Motor neuron (in vitro differentiated cells): Measurements from ENCODE around the gene SEMA3G. TPM values are rescaled to one million over a fixed set of nuclear protein-coding genes. Genes with fewer than 3 reads are reported as not detected.
A peak's percentile ranks its signal among the peaks of the same experiment; 100 is the strongest.

Experiments
- ATAC-seq, 8 experiments: fragments of 200-7000 bp; cut with Tn5 transposase; replicated peaks in 6 of 8; 2 replicates each; pipeline ENCODE4 v1.8.0; 2021; ENCODE audit warnings: mild to moderate bottlenecking in 8 of 8, moderate library complexity in 8 of 8
- H3K27ac ChIP-seq, 2 donors: fragments of 250-450 bp; sonication (Bioruptor Pico); 2 replicates each; pipeline ENCODE4 v1.9.0; 2021; ENCODE audit warnings: antibody characterized with exemption in 2 of 2, mild to moderate bottlenecking in 2 of 2, moderate library complexity in 1 of 2
- H3K4me1 ChIP-seq, 2 donors: fragments of 250-450 bp; sonication (Bioruptor Pico); replicated peaks in 1 of 2; 2 replicates each; pipeline ENCODE4 v1.6.1; 2021; ENCODE audit warnings: antibody characterized with exemption in 2 of 2, mild to moderate bottlenecking in 2 of 2, moderate library complexity in 1 of 2
- H3K4me3 ChIP-seq, 5 donors: fragments of 250-450 bp; sonication (Bioruptor Pico); 2 replicates each; pipeline ENCODE4 v1.9.0; 2021; ENCODE audit warnings: antibody characterized with exemption in 5 of 5, mild to moderate bottlenecking in 5 of 5, moderate library complexity in 4 of 5
- WGBS, 10 experiments: fragments of 450-650 bp; shearing (Covaris generic); methylation state at CpG; one replicate each; pipeline ENCODE4 v1.0.0; 2022; 5-methylcytosine and 5-hydroxymethylcytosine counted together
- in situ Hi-C, 9 experiments: fragments of 400-800 bp; cut with MboI; loops; one replicate each; pipeline ENCODE4 v1.15.0; 2021; ENCODE audit warnings: low sequenced_read_pairs in 9 of 9, low pct_unique_long_range_greater_than_20kb in 2 of 9; ENCODE audit not compliant: unreplicated experiment in 9 of 9
- total RNA-seq, 8 experiments: library from RNA; unstranded; fragments of 300-600 nt; gene quantifications; 2 replicates each; pipeline versions ENCODE4 v1.2.3 to v1.2.4, GENCODE V29; 2022

Gene SEMA3G
- total RNA-seq, 8 experiments from 2014 or later, result 0.05 to 0.91 (median 0.19) TPM

DNA sequence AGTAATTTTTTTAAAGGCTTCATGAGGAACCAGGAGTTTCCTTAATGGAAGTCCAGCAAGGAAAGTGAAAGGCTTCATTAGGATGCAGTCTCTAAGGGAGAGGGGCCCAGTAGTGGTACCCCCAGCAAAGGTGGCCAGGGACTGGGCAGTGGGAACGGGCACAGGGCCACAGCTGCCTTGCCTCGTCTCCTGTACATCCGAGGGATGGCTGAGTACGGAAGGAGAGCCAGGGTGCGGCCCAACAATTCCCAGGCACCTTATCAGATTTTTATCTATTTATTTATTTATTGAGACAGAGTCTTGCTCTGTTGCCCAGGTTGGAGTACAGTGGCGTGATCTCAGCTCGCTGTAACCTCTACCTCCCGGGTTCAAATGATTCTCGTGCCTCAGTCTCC lies 14.5 kb downstream of the SEMA3G start:
- WGBS, 10 experiments, result 80 to 100% (median 86%) methylated on average over 1 to 5 of the region's 9 CpGs; no CpG with 5 or more reads in 5 of the 10 experiments
- no peak for ATAC-seq
- in situ Hi-C loops, result no loop called here
- Histone ChIP-seq H3K27ac (no peak overlapping the region), H3K4me1 (peaks cover 25 to 31% of the 10 kb centered on the region in 2 donors), H3K4me3 (no peak overlapping the region)

- H3K4me3 ChIP-seq, result no peak overlapping the region
- H3K4me1 ChIP-seq, result peaks cover 24 to 29% of the 10 kb centered on the region in 2 donors
- in situ Hi-C loops, result no loop called here
- 17 to 100% (median 74%) methylated on average over 1 to 4 of the region's 7 CpGs; no CpG with 5 or more reads in 2 of the 10 experiments for WGBS, 10 experiments
- no peak overlapping the region for H3K27ac ChIP-seq
- peak in 2 of 8 experiments; percentile 27 to 47 for ATAC-seq
These were observed 15.0 kb downstream of the SEMA3G start for GRCh38 chr3:52429779-52430415.

DNA sequence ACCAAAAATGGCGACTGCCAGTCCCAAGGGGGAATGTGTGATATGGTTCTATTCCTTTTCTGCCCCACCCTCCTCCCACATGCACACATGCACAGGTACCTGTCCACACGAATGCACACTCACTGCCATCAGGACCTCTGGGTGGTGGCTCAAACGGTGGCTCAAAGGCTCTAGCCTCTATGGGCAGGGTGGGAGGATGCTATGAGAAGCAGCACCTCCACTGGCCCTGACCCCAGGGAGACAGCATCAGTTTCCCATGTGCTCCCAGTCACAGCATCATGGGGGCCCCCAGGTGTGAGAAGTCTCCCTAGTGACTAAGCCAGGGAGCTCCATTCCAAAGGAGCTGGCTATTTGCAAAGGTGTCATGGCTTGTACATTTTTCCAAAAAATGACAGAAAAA lies 15.9 kb downstream of the SEMA3G start:
- no peak overlapping the region for H3K4me3 ChIP-seq
- 0 to 47% (median 0%) methylated on average over 1 to 3 of the region's 3 CpGs; no CpG with 5 or more reads in 5 of the 10 experiments for WGBS, 10 experiments
- in situ Hi-C loops, result no loop called here
- ATAC-seq, result no peak
- H3K27ac ChIP-seq, result no peak overlapping the region
- H3K4me1 ChIP-seq, result peaks cover 16 to 21% of the 10 kb centered on the region in 2 donors

DNA sequence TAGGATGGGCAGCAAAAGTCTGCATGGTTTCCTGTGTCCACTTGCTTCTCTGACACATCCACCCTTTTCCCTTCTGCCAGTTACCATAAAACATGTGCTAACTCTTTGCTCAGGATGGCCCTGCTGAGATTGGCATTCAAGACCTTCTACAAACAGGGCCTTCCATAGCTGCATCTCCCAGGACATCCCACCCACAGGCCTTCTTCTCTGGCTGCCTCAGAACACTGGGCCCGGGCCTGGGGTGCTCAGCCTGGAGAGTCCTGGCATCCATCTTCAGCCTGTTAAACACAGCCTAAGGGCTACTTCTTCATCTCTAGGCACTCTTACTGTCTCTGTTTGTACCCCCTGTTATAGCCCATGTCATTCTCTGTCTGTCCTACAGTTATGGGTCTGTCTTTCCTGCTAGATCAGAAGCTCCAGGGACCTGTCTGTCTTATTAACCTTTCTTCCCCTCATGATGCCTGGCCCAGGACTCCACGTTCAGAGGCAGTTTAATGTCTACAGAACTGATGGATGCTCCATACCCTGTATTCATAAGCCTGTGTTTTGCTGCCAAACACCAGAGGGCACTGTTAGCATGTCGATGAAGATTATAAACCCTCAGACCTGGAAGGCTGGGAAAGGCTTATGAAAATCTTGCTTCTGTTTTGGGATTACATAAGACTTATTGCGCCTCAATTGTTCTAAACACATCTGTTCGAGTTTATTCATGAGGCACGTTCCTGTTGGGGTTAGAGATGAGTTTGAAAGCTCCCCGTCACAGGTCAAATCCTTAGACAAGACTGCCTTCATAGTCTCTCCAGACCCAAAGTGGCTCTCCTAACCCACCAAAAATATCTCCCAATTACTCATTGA lies 16.5 kb downstream of the SEMA3G start:
- WGBS, 10 experiments, result 0 to 30% (median 6%) methylated on average over 1 to 6 of the region's 7 CpGs; no CpG with 5 or more reads in 2 of the 10 experiments
- H3K27ac ChIP-seq, result no peak overlapping the region
- ATAC-seq, result peak; percentile 88 to 98 (median 96)
- peaks cover 9 to 14% of the 10 kb centered on the region in 2 donors for H3K4me1 ChIP-seq
- no peak overlapping the region for H3K4me3 ChIP-seq
- in situ Hi-C loops, result no loop called here

GRCh38 chr3:52423173-52423572 lies 21.7 kb downstream of the SEMA3G start:
- in situ Hi-C loops, result no loop called here
- Histone ChIP-seq H3K27ac (no peak overlapping the region), H3K4me1 (no peaks in the 10 kb centered on the region), H3K4me3 (no peak overlapping the region)
- ATAC-seq, result no peak
- WGBS, 10 experiments, result 15 to 76% (median 54%) methylated on average over 1 to 4 of the region's 5 CpGs; no CpG with 5 or more reads in 2 of the 10 experiments

GRCh38 chr3:52422669-52423068 lies 22.2 kb downstream of the SEMA3G start:
- no peak overlapping the region for H3K27ac ChIP-seq
- ATAC-seq, result no peak
- no peak overlapping the region for H3K4me3 ChIP-seq
- no peaks in the 10 kb centered on the region for H3K4me1 ChIP-seq
- 60 to 100% (median 90%) methylated on average over 1 to 3 of the region's 3 CpGs; no CpG with 5 or more reads in 5 of the 10 experiments for WGBS, 10 experiments
- in situ Hi-C loops, result no loop called here

DNA sequence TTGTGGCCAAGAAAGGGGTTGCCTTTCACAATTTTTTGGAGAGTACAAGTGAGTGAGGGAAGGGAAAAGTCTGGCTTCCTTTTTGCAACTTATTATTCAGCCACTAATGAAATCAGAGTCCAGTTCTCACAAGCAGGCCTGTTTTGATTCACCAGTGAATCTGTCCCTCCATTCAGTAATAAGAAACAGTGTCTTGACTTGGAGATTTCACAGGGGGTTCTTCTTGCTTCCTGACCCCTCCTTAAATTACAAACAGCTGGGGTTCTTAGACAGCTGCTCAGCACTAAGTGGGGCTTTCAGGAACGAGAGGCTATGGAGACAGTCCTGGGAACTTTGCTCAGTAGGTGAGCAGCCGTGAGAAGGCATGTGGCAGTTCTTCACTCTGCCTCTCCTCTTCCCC lies 24.5 kb downstream of the SEMA3G start:
- Histone ChIP-seq H3K27ac (no peak overlapping the region), H3K4me3 (no peak overlapping the region), H3K4me1 (no peaks in the 10 kb centered on the region)
- 43 to 60% (median 58%) methylated on average over 1 to 2 of the region's 2 CpGs; no CpG with 5 or more reads in 7 of the 10 experiments for WGBS, 10 experiments
- no peak for ATAC-seq
- in situ Hi-C loops, result no loop called here

DNA sequence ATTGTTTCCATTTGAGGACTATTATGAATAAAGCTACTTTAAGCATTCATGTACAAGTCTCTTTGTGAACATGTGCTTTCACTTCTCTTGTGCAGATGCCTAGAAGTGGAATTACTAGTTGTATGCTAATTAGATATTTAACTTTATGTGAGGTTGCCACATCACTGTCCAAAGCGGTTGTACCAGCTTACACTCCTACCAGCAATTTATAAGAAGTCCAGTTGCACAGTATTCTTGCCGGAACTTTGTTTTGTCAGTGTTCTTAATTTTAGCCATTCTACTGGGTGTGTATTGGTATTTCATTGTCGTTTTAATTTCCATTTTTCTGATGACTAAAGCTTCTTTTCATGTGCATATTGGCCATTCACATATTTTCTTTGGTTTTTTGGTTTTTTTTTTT lies 29.1 kb downstream of the SEMA3G start:
- WGBS, 10 experiments, result 0 to 100% (median 82%) methylated on average over 1 to 3 of the region's 3 CpGs
- peak in 3 of 8 experiments; percentile 58 to 77 (median 71) for ATAC-seq
- peaks cover 10 to 14% of the 10 kb centered on the region in 2 donors for H3K4me1 ChIP-seq
- in situ Hi-C loops, result no loop called here
- H3K4me3 ChIP-seq, result no peak overlapping the region
- H3K27ac ChIP-seq, result no peak overlapping the region

- in situ Hi-C loops, result no loop called here
These were observed 36.4 kb downstream of the SEMA3G start for GRCh38 chr3:52408466-52408865.

DNA sequence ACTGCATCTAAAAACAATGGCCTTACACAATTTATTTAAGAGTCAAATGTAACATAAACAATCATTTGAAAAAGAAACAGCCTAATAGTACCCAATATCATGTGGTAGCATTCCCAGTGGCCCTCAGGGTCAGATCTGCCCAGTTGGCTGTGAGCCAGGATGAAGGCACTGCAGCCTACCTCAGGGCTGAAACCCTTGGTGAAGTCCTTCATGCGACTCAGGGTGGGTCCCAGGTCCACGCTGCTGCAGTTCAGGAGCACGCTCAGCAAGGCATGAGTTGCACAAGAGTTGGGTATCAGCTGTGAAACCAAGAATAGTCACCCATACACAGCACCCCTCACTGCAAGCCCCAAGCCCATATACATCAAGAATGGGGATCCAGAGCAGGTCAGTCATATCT lies 37.1 kb downstream of the SEMA3G start:
- no peak for ATAC-seq
- WGBS, 10 experiments, result 93 to 100% (median 100%) methylated on average over 1 to 2 of the region's 3 CpGs; no CpG with 5 or more reads in 5 of the 10 experiments
- in situ Hi-C loops, result no loop called here
- Histone ChIP-seq H3K27ac (no peak overlapping the region), H3K4me3 (no peak overlapping the region), H3K4me1 (peaks cover 18 to 19% of the 10 kb centered on the region in 2 donors)

More at GRCh38 chr3:52408466-52408865, 36.4 kb downstream of the SEMA3G start:
- 90 to 97% (median 92%) methylated on average over 2 to 8 of the region's 8 CpGs; no CpG with 5 or more reads in 4 of the 10 experiments for WGBS, 10 experiments
- Histone ChIP-seq H3K27ac (no peak overlapping the region), H3K4me1 (peaks cover 19 to 20% of the 10 kb centered on the region in 2 donors), H3K4me3 (peak overlapping the region in 3 of 5 donors; percentile 91 to 96 (median 93))
- no peak for ATAC-seq

GRCh38 chr3:52406791-52407510 lies 38.0 kb downstream of the SEMA3G start:
- in situ Hi-C loops, result no loop called here
- no peak overlapping the region for H3K27ac ChIP-seq
- no peak overlapping the region for H3K4me3 ChIP-seq
- 80 to 100% (median 97%) methylated on average over 1 to 10 of the region's 20 CpGs; no CpG with 5 or more reads in 4 of the 10 experiments for WGBS, 10 experiments
- H3K4me1 ChIP-seq, result peaks cover 10 to 12% of the 10 kb centered on the region in 2 donors
- ATAC-seq, result no peak

GRCh38 chr3:52406231-52406661 lies 38.7 kb downstream of the SEMA3G start:
- ATAC-seq, result no peak
- WGBS, 10 experiments, result 80 to 100% (median 93%) methylated on average over 1 to 3 of the region's 11 CpGs; no CpG with 5 or more reads in 7 of the 10 experiments
- H3K4me1 ChIP-seq, result peaks cover 6 to 9% of the 10 kb centered on the region in 2 donors
- no peak overlapping the region for H3K4me3 ChIP-seq
- in situ Hi-C loops, result no loop called here
- H3K27ac ChIP-seq, result no peak overlapping the region
